Heart left ventricle (tissue), 16 donors: ENCODE data around the gene CTU1. TPM values are rescaled to one million over a fixed set of nuclear protein-coding genes. Genes with fewer than 3 reads are reported as not detected.

Experiments used
- ATAC-seq, 4 donors: fragments of 200-7000 bp; cut with Tn5 transposase; one replicate each; pipeline ENCODE4 v1.9.1; 2020 to 2022; ENCODE audit warnings: moderate library complexity in 4 of 4, mild to moderate bottlenecking in 3 of 4, moderate number of reproducible peaks in 1 of 4
- DNase-seq, 5 donors: peaks; one replicate each; pipeline ENCODE4 v3.0.0-alpha.2; 2020
- H3K27ac ChIP-seq, 12 donors: fragments of 200-600 bp; sonication (generic) in 4 of 12; one replicate each; pipeline versions ENCODE4 v1.5.0 to v1.8.0; 2016 to 2022; ENCODE audit warnings: mild to moderate bottlenecking in 2 of 12
- H3K27me3 ChIP-seq, 9 donors: fragments of 200-600 bp; sonication (generic) in 2 of 9; one replicate each; pipeline versions ENCODE4 v1.5.1 to v1.8.0; 2016 to 2022; ENCODE audit warnings: mild to moderate bottlenecking in 3 of 9
- H3K36me3 ChIP-seq, 9 donors: fragments of 200-600 bp; sonication (generic) in 2 of 9; one replicate each; pipeline versions ENCODE4 v1.5.0 to v1.8.0; 2018 to 2022; ENCODE audit warnings: mild to moderate bottlenecking in 2 of 9
- H3K4me1 ChIP-seq, 12 donors: fragments of 200-600 bp; sonication (generic) in 4 of 12; one replicate each; pipeline versions ENCODE4 v1.5.0 to v1.8.0; 2016 to 2022; ENCODE audit warnings: mild to moderate bottlenecking in 3 of 12
- H3K4me3 ChIP-seq, 12 donors: fragments of 200-600 bp; sonication (generic) in 4 of 12; one replicate each; pipeline versions ENCODE4 v1.5.0 to v1.8.0; 2017 to 2022; ENCODE audit warnings: mild to moderate bottlenecking in 9 of 12, moderate library complexity in 4 of 12
- H3K9me3 ChIP-seq, 12 donors: fragments of 200-600 bp; sonication (generic) in 4 of 12; one replicate each; pipeline versions ENCODE4 v1.5.0 to v1.8.0; 2016 to 2022; ENCODE audit warnings: mild to moderate bottlenecking in 1 of 12
- CTCF ChIP-seq, 12 donors: fragments of 200-600 bp; sonication (generic) in 4 of 12; IDR thresholded peaks; one replicate each; pipeline versions ENCODE4 v1.5.0 to v1.8.0; 2018 to 2022; ENCODE audit warnings: antibody characterized with exemption in 12 of 12, mild to moderate bottlenecking in 5 of 12
- POLR2A ChIP-seq, 2 donors: fragments of 450-650 bp; IDR thresholded peaks; one replicate each; pipeline ENCODE4 v1.6.1; 2017; ENCODE audit warnings: antibody characterized with exemption in 2 of 2, mild to moderate bottlenecking in 2 of 2, moderate library complexity in 2 of 2
- WGBS, 4 donors: extraction: QIAGEN DNeasy Blood & Tissue Kit in 2 of 4; methylation state at CpG; one replicate each; pipeline versions ENCODE4 v1.1.5 to v1.1.7; 2013 to 2018; 5-methylcytosine and 5-hydroxymethylcytosine counted together
- intact Hi-C, 10 donors: fragments of 100-400 bp; cut with DNase I; formaldehyde crosslinking; loops; one replicate each; pipeline versions ENCODE4 v1.11.1 to v1.14.2; 2022
- long read RNA-seq, 3 donors: library from polyadenylated mRNA; unstranded; transcript quantifications; one replicate each; pipeline ENCODE4 v2.0.0, GENCODE V29; 2020 to 2021
- polyA plus RNA-seq, 2 donors: library from polyadenylated mRNA; stranded (reverse); fragments of 200-250 nt; gene quantifications; one replicate each; pipeline ENCODE4 v1.2.3, GENCODE V29; 2013
- total RNA-seq, 9 donors: library from RNA; depleted of rRNA in 2 of 9; stranded (reverse); fragments of >200 nt in 2 of 9; fragmentation: NEBNext Ultra II Directional in 3 of 9; extraction: Animal tissue kit (Norgen Biotek cat#: 25700) in 3 of 9; gene quantifications; one replicate each; pipeline versions ENCODE4 v1.1.0 to v1.2.4, GENCODE V29; 2016 to 2023
- donor health status: ischemic (EF 13 %, LVEDD 7.1; RV severe dilation, severe dysfunction).
- donor health status: healthy with polysubstance abuse.
- donor health status: DM: no; HTN: yes; CAD: no.
- donor health status: DM: no; HTN: no; CAD: no.
- donor health status: ischemic (EF 25% LVEDD 6.9; RV normal size, moderate dysfunction).
- donor health status: ischemic (EF 25% LVEDD 5.7; RV mildly dilated, moderate dysfunction).
- donor health status: healthy.
- donor health status: DM: yes; HTN: yes; CAD: no.
- donor health status: ischemic (EF 35%, LVEDD 5.7; RV mildly dilated, moderate dysfunction).
- donor health status: nonischemic (EF 11% LVEDD 7.7; RV severe dilation, severe dysfunction).
- donor health status: DM: yes; HTN: yes; CAD: no.
- donor health status: PGD.
- donor health status: ischemic (EF 29% LVEDD 5.4; RV normal size, mild dysfunction).
- donor health status: nonischemic (EF 23%, LVEDD 6.1; RV moderate dilation, normal function).

CTU1 gene
- total RNA-seq (10 to 100 TPM in 1 of 9 donors, 1 to 10 TPM in 8; 2.5 to 11.2 (median 4.2) TPM), polyA plus RNA-seq (1 to 10 TPM; 1.4 to 2.4 TPM)
- long read RNA-seq, donor 1, transcript CTU1-201 (3 exons, 2,087 nt), result major isoform, 13 of 13 reads
- long read RNA-seq, donor 1, partial matches to known transcripts, result 0 of 13 reads
- long read RNA-seq, donor 1, other reads (novel, unspliced or antisense), result 0 of 13 reads
- long read RNA-seq, donor 2, result 0 reads
- long read RNA-seq, donor 3, transcript CTU1-201 (3 exons, 2,087 nt), result major isoform, 24 of 27 reads
- long read RNA-seq, donor 3, partial matches to known transcripts, result 3 of 27 reads
- long read RNA-seq, donor 3, other reads (novel, unspliced or antisense), result 0 of 27 reads

GRCh38 chr19:51108066-51108804, at the start of gene CTU1:
TSS of gene CTU1 (minus strand) at chr19:51108409. CDS start at chr19:51104569, 3,840 bp downstream.
- DNase-seq (peak; percentile 98 to 99 (median 99)), ATAC-seq (peak; percentile 98 to 99 (median 99))
- TF ChIP-seq POLR2A (IDR thresholded peaks at IDR 0.05), result peak in 1 of 2 donors; percentile 61
- TF ChIP-seq CTCF (IDR thresholded peaks at IDR 0.05), result peak in 1 of 12 donors; percentile 17
- Histone ChIP-seq H3K9me3 (no peaks in the 10 kb centered on the region), H3K4me1 (peaks cover 0 to 26% (median 13%) of the 10 kb centered on the region in 12 donors), H3K27me3 (no peaks in the 10 kb centered on the region), H3K4me3 (peak within 1 kb of the TSS; percentile 41 to 91 (median 77)), H3K36me3 (peaks cover 0 to 14% (median 8%) of the 10 kb centered on the region in 9 donors), H3K27ac (peak within 1 kb of the TSS; percentile 13 to 81 (median 71))
- intact Hi-C loops, result loop anchor here in 2 of 10 donors (5.0 to 10.0 kb wide), 4 partner anchors 303 to 733 kb away; partner anchors contain the start of gene NR1H2 (in 2 of the 2)
- WGBS, 4 donors, result 0 to 1% (median 0%) methylated on average over 36 to 43 of the region's 43 CpGs

- ATAC-seq, result no peak
- Histone ChIP-seq H3K9me3 (no peaks in the 10 kb centered on the region), H3K27ac (no peak overlapping the region), H3K27me3 (peaks cover 0 to 27% (median 0%) of the 10 kb centered on the region in 9 donors), H3K4me3 (no peak overlapping the region), H3K36me3 (peaks cover 0 to 5% (median 0%) of the 10 kb centered on the region in 9 donors), H3K4me1 (peaks cover 0 to 4% (median 0%) of the 10 kb centered on the region in 12 donors)
- DNase-seq, result no peak
- intact Hi-C loops, result loop anchor here in 1 of 10 donors (10.0 kb wide), 1 partner anchor 98 kb away; the partner anchor contains the start of gene SIGLECL1
- 14 to 44% (median 32%) methylated on average over 1 to 2 of the region's 2 CpGs for WGBS, 4 donors
- TF ChIP-seq CTCF (IDR thresholded peaks at IDR 0.05), result no peak
- TF ChIP-seq POLR2A (IDR thresholded peaks at IDR 0.05), result no peak
Measured at GRCh38 chr19:51157265-51157664, 49.1 kb upstream of the CTU1 start.

GRCh38 chr19:51156710-51157109, 48.5 kb upstream of the CTU1 start:
- intact Hi-C loops, result loop anchor here in 1 of 10 donors (10.0 kb wide), 1 partner anchor 98 kb away; the partner anchor contains the start of gene SIGLECL1
- DNase-seq, result no peak
- TF ChIP-seq CTCF (IDR thresholded peaks at IDR 0.05) (no peak), POLR2A (IDR thresholded peaks at IDR 0.05) (no peak)
- Histone ChIP-seq H3K27ac (no peak overlapping the region), H3K27me3 (peaks cover 0 to 27% (median 0%) of the 10 kb centered on the region in 9 donors), H3K9me3 (no peaks in the 10 kb centered on the region), H3K4me1 (peaks cover 0 to 4% (median 0%) of the 10 kb centered on the region in 12 donors), H3K4me3 (no peak overlapping the region), H3K36me3 (peaks cover 0 to 5% (median 0%) of the 10 kb centered on the region in 9 donors)
- no peak for ATAC-seq
- 37 to 68% (median 54%) methylated on average over 2 of the region's 2 CpGs for WGBS, 4 donors
